ENCODE data around the gene ATP11B. TPM values are rescaled to one million over a fixed set of nuclear protein-coding genes. Genes with fewer than 3 reads are reported as not detected.
A peak's percentile ranks its signal among the peaks of the same experiment; 100 is the strongest.

Gene ATP11B
- total and polyA plus RNA-seq, 10 of the 15 experiments (the other 5 are each of a cell fraction or from before 2014, with no cell fraction given), result 10.3 to 66.9 (median 36.7) TPM

GRCh38 chr3:182954553-182955235, 161.4 kb downstream of the ATP11B start (continued):
- TF ChIP-seq ZNF592 (IDR thresholded peaks at IDR 0.05), result no peak
- TF ChIP-seq CBX3 (IDR thresholded peaks at IDR 0.05; ENCODE audit: borderline replicate concordance, low read depth), result no peak
- peak; percentile 64; the same call in 1 of the 2 replicates for TF ChIP-seq JUND (IDR thresholded peaks at IDR 0.05; ENCODE audit: low read depth, low read length)
- no peak for TF ChIP-seq ETV6 (conservative IDR thresholded peaks at IDR 0.05 in 1 of 2, IDR thresholded peaks at IDR 0.05 in 1 of 2; ENCODE audit: borderline replicate concordance in 1 of 2, low read depth in 1 of 2)
- no peak for TF ChIP-seq BCL11A (IDR thresholded peaks at IDR 0.05; ENCODE audit: low read depth, low read length)
- peak; percentile 56; the same call in 1 of the 2 replicates for TF ChIP-seq RUNX3 (IDR thresholded peaks at IDR 0.05; ENCODE audit: low read length)
- TF ChIP-seq HDAC6 (IDR thresholded peaks at IDR 0.05; ENCODE audit: unreplicated experiment), result no peak
- TF ChIP-seq DPF2 (IDR thresholded peaks at IDR 0.05), result peak; percentile 59; the same call in 1 of the 2 replicates
- peak; percentile 66; the same call in 1 of the 2 replicates for TF ChIP-seq SPI1 (IDR thresholded peaks at IDR 0.05; ENCODE audit: borderline replicate concordance, insufficient read depth, low read depth, low read length)
- TF ChIP-seq IKZF2 (IDR thresholded peaks at IDR 0.05), result 0 out of 4 replicates have a peak, but pooled peaks of 1 of the 2 experiments have one; percentile 16
- no peak for TF ChIP-seq MAX (IDR thresholded peaks at IDR 0.05; ENCODE audit: low read depth, low read length)
- peak; percentile 79 for TF ChIP-seq ATF7 (IDR thresholded peaks at IDR 0.05; ENCODE audit: low read depth)
- no peak for TF ChIP-seq CTCF (IDR thresholded peaks at IDR 0.05 in 2 of 3, conservative IDR thresholded peaks at IDR 0.05 in 1 of 3; ENCODE audit: control insufficient read depth in 2 of 3, extremely low read depth in 1 of 3, insufficient read depth in 1 of 3, low read depth in 3 of 3, low read length in 3 of 3)
- TF ChIP-seq CBX5 (IDR thresholded peaks at IDR 0.05; ENCODE audit: low read depth), result no peak
- peak; percentile 80 for TF ChIP-seq JUNB (IDR thresholded peaks at IDR 0.05)
- TF ChIP-seq ZNF217 (IDR thresholded peaks at IDR 0.05), result no peak
- no peak for TF ChIP-seq BRCA1 (IDR thresholded peaks at IDR 0.05; ENCODE audit: low read depth, low read length)
- no peak for TF ChIP-seq GATAD2B (conservative IDR thresholded peaks at IDR 0.05; ENCODE audit: low read depth)
- no peak for TF ChIP-seq PML (IDR thresholded peaks at IDR 0.05; ENCODE audit: low read length)
- peak; percentile 61; the same call in 1 of the 2 replicates for TF ChIP-seq BACH1 (IDR thresholded peaks at IDR 0.05; ENCODE audit: borderline replicate concordance)
- no peak for TF ChIP-seq TCF7 (IDR thresholded peaks at IDR 0.05; ENCODE audit: borderline replicate concordance)
- TF ChIP-seq CHD1 (IDR thresholded peaks at IDR 0.05; ENCODE audit: low read depth, low read length), result no peak
- no peak for TF ChIP-seq NFXL1 (IDR thresholded peaks at IDR 0.05; ENCODE audit: borderline replicate concordance)
- no peak for TF ChIP-seq FOXK2 (IDR thresholded peaks at IDR 0.05)
- no peak for TF ChIP-seq ZSCAN29 (IDR thresholded peaks at IDR 0.05)
- TF ChIP-seq MTA3 (IDR thresholded peaks at IDR 0.05; ENCODE audit: borderline replicate concordance, low read length), result no peak
- TF ChIP-seq ZNF24 (IDR thresholded peaks at IDR 0.05), result 0 out of 2 replicates have a peak, but pooled peaks have one; percentile 12
